GM12801 (cell line): Measurements from ENCODE around the gene UGT1A9.

Experiments
- TF ChIP-seq, protein P1 (sequence below): IDR thresholded peaks from one replicate; pipeline ENCODE4 v1.5.1; 2011; ENCODE audit warnings: control low read depth; ENCODE audit not compliant: insufficient read length; ENCODE audit errors: extremely low read depth

Gene UGT1A9

DNA sequence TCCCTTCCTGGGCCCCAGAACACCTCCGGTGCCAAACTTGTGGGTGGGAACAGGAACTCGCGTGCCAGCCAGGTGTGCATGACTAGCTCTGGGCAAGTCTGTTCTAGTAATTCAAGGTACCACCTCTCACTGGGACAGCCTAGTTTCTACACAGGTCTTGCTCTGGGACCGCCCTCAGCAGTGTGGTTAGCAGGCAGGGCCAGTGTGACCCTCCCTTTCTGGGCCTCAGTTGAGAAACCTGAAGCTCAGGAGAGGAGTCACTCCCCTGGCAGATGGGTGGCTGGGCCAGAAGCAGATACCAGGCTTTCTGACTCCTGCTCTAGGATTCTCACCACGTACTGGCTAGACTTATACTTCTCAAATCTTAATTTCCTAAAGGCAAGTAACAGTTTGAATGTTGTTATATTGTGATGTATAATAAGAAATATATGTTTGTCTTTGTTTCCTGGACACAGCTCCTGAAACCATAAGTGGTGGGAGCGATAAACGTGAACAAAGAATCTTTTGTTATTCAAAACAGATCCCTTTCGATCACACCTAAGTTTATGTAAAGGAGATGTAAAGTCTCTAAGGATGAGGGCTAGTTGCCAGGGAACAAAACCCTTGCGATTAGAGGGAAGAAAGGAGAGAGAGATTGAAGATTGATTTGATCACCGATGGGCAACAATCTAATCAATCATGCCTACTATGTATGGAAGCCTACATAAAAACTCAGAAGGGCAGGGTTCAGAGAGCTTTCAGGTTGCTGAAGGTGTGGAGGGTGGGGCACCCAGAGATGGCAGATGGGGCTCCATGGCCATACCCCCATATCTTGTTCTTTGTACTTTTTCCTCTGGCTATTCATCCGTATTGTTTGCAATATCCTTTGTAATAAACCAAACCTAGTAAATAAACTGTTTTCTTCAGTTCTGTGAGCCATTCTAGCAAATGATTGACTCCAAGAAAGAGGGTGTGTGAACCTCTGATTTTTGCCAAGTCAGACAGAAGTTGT, 20.0 kb downstream of the UGT1A9 start:
- TF ChIP-seq, protein P1, sequence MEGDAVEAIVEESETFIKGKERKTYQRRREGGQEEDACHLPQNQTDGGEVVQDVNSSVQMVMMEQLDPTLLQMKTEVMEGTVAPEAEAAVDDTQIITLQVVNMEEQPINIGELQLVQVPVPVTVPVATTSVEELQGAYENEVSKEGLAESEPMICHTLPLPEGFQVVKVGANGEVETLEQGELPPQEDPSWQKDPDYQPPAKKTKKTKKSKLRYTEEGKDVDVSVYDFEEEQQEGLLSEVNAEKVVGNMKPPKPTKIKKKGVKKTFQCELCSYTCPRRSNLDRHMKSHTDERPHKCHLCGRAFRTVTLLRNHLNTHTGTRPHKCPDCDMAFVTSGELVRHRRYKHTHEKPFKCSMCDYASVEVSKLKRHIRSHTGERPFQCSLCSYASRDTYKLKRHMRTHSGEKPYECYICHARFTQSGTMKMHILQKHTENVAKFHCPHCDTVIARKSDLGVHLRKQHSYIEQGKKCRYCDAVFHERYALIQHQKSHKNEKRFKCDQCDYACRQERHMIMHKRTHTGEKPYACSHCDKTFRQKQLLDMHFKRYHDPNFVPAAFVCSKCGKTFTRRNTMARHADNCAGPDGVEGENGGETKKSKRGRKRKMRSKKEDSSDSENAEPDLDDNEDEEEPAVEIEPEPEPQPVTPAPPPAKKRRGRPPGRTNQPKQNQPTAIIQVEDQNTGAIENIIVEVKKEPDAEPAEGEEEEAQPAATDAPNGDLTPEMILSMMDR = no peak

- TF ChIP-seq, protein P1 = no peak
These were observed 20.9 kb downstream of the UGT1A9 start, which contains the start of gene UGT1A6 for GRCh38 chr2:233692648-233693047. TSS of gene UGT1A6 (plus strand) at chr2:233692890. CDS start at chr2:233693005, 115 bp downstream.

- TF ChIP-seq, protein P1 = no peak
These were observed 22.3 kb downstream of the UGT1A9 start for GRCh38 chr2:233693963-233694362.

- TF ChIP-seq, protein P1 = no peak
These were observed 27.0 kb downstream of the UGT1A9 start for GRCh38 chr2:233698740-233699139.

- TF ChIP-seq, protein P1 = no peak
These were observed 27.8 kb downstream of the UGT1A9 start for GRCh38 chr2:233699424-233700027.

- TF ChIP-seq, protein P1 = no peak
These were observed 28.4 kb downstream of the UGT1A9 start for GRCh38 chr2:233700028-233700635.

DNA sequence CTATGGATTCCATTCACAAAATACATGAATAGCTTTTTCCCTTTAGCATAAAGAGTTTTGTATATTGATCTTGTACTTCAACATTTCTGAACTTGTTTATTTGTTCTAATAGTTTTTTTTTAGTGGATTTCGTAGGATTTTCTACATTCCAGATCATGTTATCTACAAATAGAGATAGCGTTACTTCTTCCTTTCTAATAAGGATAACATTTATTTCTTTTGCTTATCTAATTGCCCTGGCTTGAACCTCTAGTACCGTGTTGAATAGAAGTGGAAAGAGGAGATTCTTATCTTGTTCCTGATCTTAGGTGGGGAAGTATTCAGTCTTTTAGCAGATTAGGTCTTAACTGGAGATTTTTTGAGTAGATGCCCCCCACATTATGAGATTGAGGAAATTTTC, 30.5 kb downstream of the UGT1A9 start:
- TF ChIP-seq, protein P1 = no peak
